WTC11 (cell line): ENCODE data around the gene PREX1. TPM values are rescaled to one million over a fixed set of nuclear protein-coding genes. Genes with fewer than 3 reads are reported as not detected.

ENCODE experiments used
- ATAC-seq: fragments of 200-7000 bp; cut with Tn5 transposase; 2 replicates; pipeline ENCODE4 v1.10.0; 2021; ENCODE audit warnings: mild to moderate bottlenecking, moderate library complexity
- CTCF ChIA-PET: fragments of 300-600 bp; sonication (Branson Sonifier 250); formaldehyde crosslinking; loops from one replicate; lab custom pipeline; 2021; ENCODE audit warnings: antibody characterized with exemption; lab: Charles Lee
- POLR2A ChIA-PET: fragments of 350-600 bp; sonication (Branson Sonifier 250); formaldehyde crosslinking; loops from one replicate; lab custom pipeline; 2021; ENCODE audit warnings: antibody characterized with exemption; lab: Charles Lee
- DNase-seq: peaks from one replicate; pipeline ENCODE4 v3.0.0; 2021; ENCODE audit warnings: low spot score
- H3K27ac Mint-ChIP-seq: 2 replicates; pipeline ENCODE4 v1.8.0; 2021; ENCODE audit warnings: mixed read lengths
- H3K27me3 Mint-ChIP-seq: 2 replicates; pipeline ENCODE4 v1.8.0; 2021; ENCODE audit warnings: low read depth, mild to moderate bottlenecking, moderate library complexity, mixed read lengths
- H3K36me3 Mint-ChIP-seq: 2 replicates; pipeline ENCODE4 v1.8.0; 2021; ENCODE audit warnings: mixed read lengths
- H3K4me1 Mint-ChIP-seq: 2 replicates; pipeline ENCODE4 v1.8.0; 2022; ENCODE audit warnings: mixed read lengths
- H3K4me3 Mint-ChIP-seq: 2 replicates; pipeline ENCODE4 v1.8.0; 2021; ENCODE audit warnings: mild to moderate bottlenecking, moderate library complexity, mixed read lengths
- H3K9me3 Mint-ChIP-seq: 2 replicates; pipeline ENCODE4 v1.8.0; 2021; ENCODE audit warnings: mixed read lengths
- ELF4 ChIP-seq: sonication (generic); formaldehyde crosslinking; IDR thresholded peaks from 2 replicates; pipeline ENCODE4 v1.8.1; 2022; ENCODE audit warnings: low read depth, mild to moderate bottlenecking, moderate library complexity, missing genetic modification reagents
- FOXP1 ChIP-seq: sonication (generic); formaldehyde crosslinking; IDR thresholded peaks from 2 replicates; pipeline ENCODE4 v1.8.0; 2022; ENCODE audit warnings: missing genetic modification reagents, mild to moderate bottlenecking, moderate library complexity, borderline replicate concordance
- NFE2L1 ChIP-seq: sonication (generic); formaldehyde crosslinking; IDR thresholded peaks from 2 replicates; pipeline ENCODE4 v1.8.1; 2023; ENCODE audit warnings: missing genetic modification reagents
- NR1H2 ChIP-seq: sonication (generic); formaldehyde crosslinking; IDR thresholded peaks from 2 replicates; pipeline ENCODE4 v1.9.0; 2021; ENCODE audit warnings: mild to moderate bottlenecking, moderate library complexity, missing genetic modification reagents
- SMAD4 ChIP-seq: sonication (generic); formaldehyde crosslinking; IDR thresholded peaks from 2 replicates; pipeline ENCODE4 v1.8.0; 2022; ENCODE audit warnings: mild to moderate bottlenecking, missing genetic modification reagents
- SP1 ChIP-seq: sonication (generic); formaldehyde crosslinking; conservative IDR thresholded peaks from 2 replicates; pipeline ENCODE4 v1.8.1; 2022; ENCODE audit warnings: missing genetic modification reagents
- TEAD4 ChIP-seq: sonication (generic); formaldehyde crosslinking; IDR thresholded peaks from 2 replicates; pipeline ENCODE4 v1.8.0; 2022; ENCODE audit warnings: mild to moderate bottlenecking, missing genetic modification reagents
- ZNF138 ChIP-seq: sonication (generic); formaldehyde crosslinking; conservative IDR thresholded peaks from 2 replicates; pipeline ENCODE4 v1.8.1; 2022; ENCODE audit warnings: mild to moderate bottlenecking, moderate library complexity, missing genetic modification reagents
- ZNF396 ChIP-seq: fragments of 250-450 bp; sonication (Bioruptor Pico); IDR thresholded peaks from 2 replicates; pipeline ENCODE4 v1.8.0; 2021; ENCODE audit warnings: mild to moderate bottlenecking, moderate library complexity, borderline replicate concordance
- total RNA-seq: library from RNA; stranded (reverse); gene quantifications from 3 replicates; pipeline ENCODE4 v1.2.3, GENCODE V29; 2021
- TF ChIP-seq, protein P1 (sequence below): sonication (generic); formaldehyde crosslinking; IDR thresholded peaks from 2 replicates; pipeline ENCODE4 v1.8.0; 2022; ENCODE audit warnings: missing genetic modification reagents
- TF ChIP-seq, protein P2 (sequence below): fragments of 200-600 bp; IDR thresholded peaks from 2 replicates; pipeline ENCODE4 v1.8.0; 2022; ENCODE audit warnings: antibody characterized with exemption
- TF ChIP-seq, protein P3 (sequence below): fragments of 250-450 bp; sonication (Bioruptor Pico); conservative IDR thresholded peaks from 2 replicates; pipeline ENCODE4 v1.9.0; 2021; ENCODE audit warnings: mild to moderate bottlenecking
- TF ChIP-seq, protein P4 (sequence below): sonication (generic); formaldehyde crosslinking; conservative IDR thresholded peaks from 2 replicates; pipeline ENCODE4 v1.8.1; 2022; ENCODE audit warnings: mild to moderate bottlenecking, missing genetic modification reagents
- TF ChIP-seq, protein P5 (sequence below): sonication (generic); formaldehyde crosslinking; IDR thresholded peaks from 2 replicates; pipeline ENCODE4 v1.8.1; 2023; ENCODE audit warnings: mild to moderate bottlenecking, missing genetic modification reagents, moderate library complexity
- TF ChIP-seq, protein P6 (sequence below): sonication (generic); formaldehyde crosslinking; IDR thresholded peaks from 2 replicates; pipeline ENCODE4 v1.8.0; 2022; ENCODE audit warnings: mild to moderate bottlenecking, missing genetic modification reagents
- TF ChIP-seq, protein P7 (sequence below): sonication (generic); formaldehyde crosslinking; IDR thresholded peaks from 2 replicates; pipeline ENCODE4 v1.8.1; 2022; ENCODE audit warnings: low read depth, mild to moderate bottlenecking, moderate library complexity, missing genetic modification reagents, borderline replicate concordance

Gene PREX1
- total RNA-seq, 1 experiment from 2014 or later, result 17.3 TPM

DNA sequence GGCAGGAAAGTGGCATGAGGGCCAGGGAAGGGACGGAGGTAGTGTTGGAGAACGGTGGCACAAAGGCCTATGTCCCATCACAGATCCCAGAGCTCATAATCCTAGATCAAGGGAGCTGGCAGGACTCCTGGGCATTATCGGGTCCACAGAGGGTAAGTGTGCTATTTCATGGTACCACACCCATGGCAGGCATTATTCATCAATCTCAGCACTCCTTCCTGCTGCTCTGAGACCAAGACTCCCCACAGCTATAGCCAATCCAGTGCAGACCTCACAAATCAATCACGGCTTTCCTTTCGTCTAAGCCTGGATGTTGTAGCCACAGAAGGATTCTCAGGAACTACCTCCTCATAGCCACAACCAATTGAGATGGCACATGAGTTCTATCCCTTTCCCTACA, 187.9 kb downstream of the PREX1 start:
- CTCF ChIA-PET, result no interaction called here

DNA sequence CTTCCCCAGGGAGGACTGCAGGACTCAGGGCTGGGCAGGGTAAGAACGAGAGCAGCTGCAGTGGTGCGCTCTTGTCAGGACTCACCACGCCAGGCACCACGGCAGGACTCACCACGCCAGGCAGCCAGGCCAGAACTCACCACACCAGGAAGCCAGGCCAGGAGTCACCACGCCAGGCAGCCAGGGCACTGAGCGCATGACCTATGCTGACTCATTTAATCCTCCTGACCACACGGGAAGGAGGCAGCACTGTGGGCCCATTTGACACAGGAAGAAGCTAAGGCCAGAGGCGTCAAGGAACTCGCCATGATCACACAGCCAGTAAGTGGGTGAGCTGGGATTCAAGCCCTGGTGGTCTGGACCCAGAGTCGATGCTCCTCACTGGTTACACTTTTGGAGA, 189.3 kb downstream of the PREX1 start:
- Mint-ChIP-seq H3K9me3 (no peaks in the 10 kb centered on the region), H3K27ac (no peak overlapping the region), H3K27me3 (no peaks in the 10 kb centered on the region), H3K36me3 (no peaks in the 10 kb centered on the region; the same call in 1 of the 2 replicates), H3K4me1 (no peaks in the 10 kb centered on the region), H3K4me3 (no peak overlapping the region)
- no peak for ATAC-seq
- CTCF ChIA-PET, result interaction anchor here (1.0 to 1.4 kb wide), 4 partner anchors 8 to 68 kb away, joined by 3 to 6 read pairs (median 4); no protein-coding TSS in a partner anchor
- DNase-seq, result no peak
- POLR2A ChIA-PET, result no interaction called here
- no peak for TF ChIP-seq ZNF138 (CRISPR knock-in tag)
- TF ChIP-seq, protein P1, sequence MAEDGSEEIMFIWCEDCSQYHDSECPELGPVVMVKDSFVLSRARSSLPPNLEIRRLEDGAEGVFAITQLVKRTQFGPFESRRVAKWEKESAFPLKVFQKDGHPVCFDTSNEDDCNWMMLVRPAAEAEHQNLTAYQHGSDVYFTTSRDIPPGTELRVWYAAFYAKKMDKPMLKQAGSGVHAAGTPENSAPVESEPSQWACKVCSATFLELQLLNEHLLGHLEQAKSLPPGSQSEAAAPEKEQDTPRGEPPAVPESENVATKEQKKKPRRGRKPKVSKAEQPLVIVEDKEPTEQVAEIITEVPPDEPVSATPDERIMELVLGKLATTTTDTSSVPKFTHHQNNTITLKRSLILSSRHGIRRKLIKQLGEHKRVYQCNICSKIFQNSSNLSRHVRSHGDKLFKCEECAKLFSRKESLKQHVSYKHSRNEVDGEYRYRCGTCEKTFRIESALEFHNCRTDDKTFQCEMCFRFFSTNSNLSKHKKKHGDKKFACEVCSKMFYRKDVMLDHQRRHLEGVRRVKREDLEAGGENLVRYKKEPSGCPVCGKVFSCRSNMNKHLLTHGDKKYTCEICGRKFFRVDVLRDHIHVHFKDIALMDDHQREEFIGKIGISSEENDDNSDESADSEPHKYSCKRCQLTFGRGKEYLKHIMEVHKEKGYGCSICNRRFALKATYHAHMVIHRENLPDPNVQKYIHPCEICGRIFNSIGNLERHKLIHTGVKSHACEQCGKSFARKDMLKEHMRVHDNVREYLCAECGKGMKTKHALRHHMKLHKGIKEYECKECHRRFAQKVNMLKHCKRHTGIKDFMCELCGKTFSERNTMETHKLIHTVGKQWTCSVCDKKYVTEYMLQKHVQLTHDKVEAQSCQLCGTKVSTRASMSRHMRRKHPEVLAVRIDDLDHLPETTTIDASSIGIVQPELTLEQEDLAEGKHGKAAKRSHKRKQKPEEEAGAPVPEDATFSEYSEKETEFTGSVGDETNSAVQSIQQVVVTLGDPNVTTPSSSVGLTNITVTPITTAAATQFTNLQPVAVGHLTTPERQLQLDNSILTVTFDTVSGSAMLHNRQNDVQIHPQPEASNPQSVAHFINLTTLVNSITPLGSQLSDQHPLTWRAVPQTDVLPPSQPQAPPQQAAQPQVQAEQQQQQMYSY (CRISPR knock-in tag), result no peak
- TF ChIP-seq, protein P2, sequence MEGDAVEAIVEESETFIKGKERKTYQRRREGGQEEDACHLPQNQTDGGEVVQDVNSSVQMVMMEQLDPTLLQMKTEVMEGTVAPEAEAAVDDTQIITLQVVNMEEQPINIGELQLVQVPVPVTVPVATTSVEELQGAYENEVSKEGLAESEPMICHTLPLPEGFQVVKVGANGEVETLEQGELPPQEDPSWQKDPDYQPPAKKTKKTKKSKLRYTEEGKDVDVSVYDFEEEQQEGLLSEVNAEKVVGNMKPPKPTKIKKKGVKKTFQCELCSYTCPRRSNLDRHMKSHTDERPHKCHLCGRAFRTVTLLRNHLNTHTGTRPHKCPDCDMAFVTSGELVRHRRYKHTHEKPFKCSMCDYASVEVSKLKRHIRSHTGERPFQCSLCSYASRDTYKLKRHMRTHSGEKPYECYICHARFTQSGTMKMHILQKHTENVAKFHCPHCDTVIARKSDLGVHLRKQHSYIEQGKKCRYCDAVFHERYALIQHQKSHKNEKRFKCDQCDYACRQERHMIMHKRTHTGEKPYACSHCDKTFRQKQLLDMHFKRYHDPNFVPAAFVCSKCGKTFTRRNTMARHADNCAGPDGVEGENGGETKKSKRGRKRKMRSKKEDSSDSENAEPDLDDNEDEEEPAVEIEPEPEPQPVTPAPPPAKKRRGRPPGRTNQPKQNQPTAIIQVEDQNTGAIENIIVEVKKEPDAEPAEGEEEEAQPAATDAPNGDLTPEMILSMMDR, result no peak
- TF ChIP-seq SMAD4 (CRISPR knock-in tag), result no peak
- TF ChIP-seq, protein P3, sequence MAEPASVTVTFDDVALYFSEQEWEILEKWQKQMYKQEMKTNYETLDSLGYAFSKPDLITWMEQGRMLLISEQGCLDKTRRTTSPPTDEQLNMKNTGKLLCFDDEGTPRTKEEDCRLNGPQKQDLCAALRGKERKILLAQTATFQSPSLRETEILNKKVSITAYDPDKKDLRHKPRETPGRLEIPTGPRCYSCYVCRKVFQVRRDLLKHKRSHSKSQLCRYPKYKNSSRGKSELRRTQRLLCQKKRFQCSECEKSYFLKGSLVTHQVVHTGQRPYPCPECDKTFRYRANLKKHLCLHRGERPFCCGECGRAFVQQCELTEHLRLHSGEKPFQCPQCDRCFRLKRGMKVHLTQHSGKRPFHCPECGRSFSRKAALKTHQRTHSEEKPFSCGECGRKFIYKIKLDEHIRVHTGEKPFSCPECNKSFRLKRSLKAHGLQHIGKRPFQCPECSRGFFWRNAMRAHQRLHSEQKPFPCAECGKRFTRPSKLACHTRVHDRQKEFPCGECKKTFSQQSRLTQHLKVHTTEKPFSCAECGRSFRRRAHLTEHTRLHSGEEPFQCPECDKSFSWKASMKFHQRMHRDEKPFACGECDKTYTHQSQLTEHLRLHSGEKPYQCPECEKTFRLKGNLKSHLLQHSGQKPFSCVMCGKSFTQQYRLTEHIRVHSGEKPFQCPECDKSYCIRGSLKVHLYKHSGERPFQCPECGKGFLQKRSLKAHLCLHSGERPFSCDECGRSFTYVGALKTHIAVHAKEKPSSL, result no peak
- no peak for TF ChIP-seq NR1H2 (CRISPR knock-in tag)

More for the DNA sequence above, 187.9 kb downstream of the PREX1 start:
- ATAC-seq (no peak), DNase-seq (no peak)
- no peak overlapping the region for H3K4me3 Mint-ChIP-seq
- H3K36me3 Mint-ChIP-seq, result no peaks in the 10 kb centered on the region; the same call in 1 of the 2 replicates
- H3K9me3 Mint-ChIP-seq, result no peaks in the 10 kb centered on the region
- H3K4me1 Mint-ChIP-seq, result no peaks in the 10 kb centered on the region
- no peak overlapping the region for H3K27ac Mint-ChIP-seq
- POLR2A ChIA-PET, result no interaction called here
- TF ChIP-seq ELF4 (CRISPR knock-in tag), result no peak
- no peak for TF ChIP-seq FOXP1 (CRISPR knock-in tag)
- no peak for TF ChIP-seq TEAD4 (CRISPR knock-in tag)
- TF ChIP-seq, protein P4, sequence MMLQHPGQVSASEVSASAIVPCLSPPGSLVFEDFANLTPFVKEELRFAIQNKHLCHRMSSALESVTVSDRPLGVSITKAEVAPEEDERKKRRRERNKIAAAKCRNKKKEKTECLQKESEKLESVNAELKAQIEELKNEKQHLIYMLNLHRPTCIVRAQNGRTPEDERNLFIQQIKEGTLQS, result no peak
- no peak for TF ChIP-seq NFE2L1 (CRISPR knock-in tag)
- TF ChIP-seq, protein P5, sequence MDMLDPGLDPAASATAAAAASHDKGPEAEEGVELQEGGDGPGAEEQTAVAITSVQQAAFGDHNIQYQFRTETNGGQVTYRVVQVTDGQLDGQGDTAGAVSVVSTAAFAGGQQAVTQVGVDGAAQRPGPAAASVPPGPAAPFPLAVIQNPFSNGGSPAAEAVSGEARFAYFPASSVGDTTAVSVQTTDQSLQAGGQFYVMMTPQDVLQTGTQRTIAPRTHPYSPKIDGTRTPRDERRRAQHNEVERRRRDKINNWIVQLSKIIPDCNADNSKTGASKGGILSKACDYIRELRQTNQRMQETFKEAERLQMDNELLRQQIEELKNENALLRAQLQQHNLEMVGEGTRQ (CRISPR knock-in tag), result no peak
- TF ChIP-seq, protein P6, sequence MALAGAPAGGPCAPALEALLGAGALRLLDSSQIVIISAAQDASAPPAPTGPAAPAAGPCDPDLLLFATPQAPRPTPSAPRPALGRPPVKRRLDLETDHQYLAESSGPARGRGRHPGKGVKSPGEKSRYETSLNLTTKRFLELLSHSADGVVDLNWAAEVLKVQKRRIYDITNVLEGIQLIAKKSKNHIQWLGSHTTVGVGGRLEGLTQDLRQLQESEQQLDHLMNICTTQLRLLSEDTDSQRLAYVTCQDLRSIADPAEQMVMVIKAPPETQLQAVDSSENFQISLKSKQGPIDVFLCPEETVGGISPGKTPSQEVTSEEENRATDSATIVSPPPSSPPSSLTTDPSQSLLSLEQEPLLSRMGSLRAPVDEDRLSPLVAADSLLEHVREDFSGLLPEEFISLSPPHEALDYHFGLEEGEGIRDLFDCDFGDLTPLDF (CRISPR knock-in tag), result no peak
- no peak for TF ChIP-seq SP1 (CRISPR knock-in tag)
- TF ChIP-seq, protein P7, sequence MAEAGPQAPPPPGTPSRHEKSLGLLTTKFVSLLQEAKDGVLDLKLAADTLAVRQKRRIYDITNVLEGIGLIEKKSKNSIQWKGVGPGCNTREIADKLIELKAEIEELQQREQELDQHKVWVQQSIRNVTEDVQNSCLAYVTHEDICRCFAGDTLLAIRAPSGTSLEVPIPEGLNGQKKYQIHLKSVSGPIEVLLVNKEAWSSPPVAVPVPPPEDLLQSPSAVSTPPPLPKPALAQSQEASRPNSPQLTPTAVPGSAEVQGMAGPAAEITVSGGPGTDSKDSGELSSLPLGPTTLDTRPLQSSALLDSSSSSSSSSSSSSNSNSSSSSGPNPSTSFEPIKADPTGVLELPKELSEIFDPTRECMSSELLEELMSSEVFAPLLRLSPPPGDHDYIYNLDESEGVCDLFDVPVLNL (CRISPR knock-in tag), result no peak
- no peak for TF ChIP-seq ZNF396 (CRISPR knock-in tag)
- H3K27me3 Mint-ChIP-seq, result no peaks in the 10 kb centered on the region
